ENCODE data around the gene JAKMIP1.

Gene JAKMIP1

DNA sequence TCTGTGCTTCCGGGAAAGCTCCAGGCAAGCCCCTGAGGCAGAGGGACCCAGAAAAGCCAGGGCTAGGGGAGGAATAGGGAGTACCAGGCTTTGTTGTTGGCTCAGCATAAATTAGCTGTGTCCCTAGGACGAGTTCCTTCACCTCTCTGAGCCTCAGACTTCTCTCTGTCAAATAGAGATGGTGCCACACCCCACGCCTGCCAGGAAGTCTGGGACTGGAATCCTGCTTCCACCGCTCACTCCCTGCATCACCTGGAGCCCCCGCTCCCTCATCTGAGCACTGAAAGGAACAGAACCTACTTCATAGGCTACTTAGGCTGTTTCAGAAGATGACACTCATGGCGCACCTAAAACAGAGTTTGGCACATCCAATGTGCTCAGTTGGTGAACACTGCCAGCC is 8.1 kb upstream of the JAKMIP1 start:
- Histone ChIP-seq H3K9ac (no peak overlapping the region), H3K9me3 (replicated peaks in 1 of 11) (peaks cover 0 to 6% (median 4%) of the 10 kb centered on the region in 11 experiments; a peak in 9 of 22 replicates), H3K4me2 (no peak overlapping the region), H3K27me3 (no peaks in the 10 kb centered on the region), H3K27ac (no peak overlapping the region), H4K20me1 (peaks cover 0 to 7% (median 0%) of the 10 kb centered on the region in 11 experiments; a peak in 1 of 22 replicates), H3K4me3 (no peak overlapping the region), H3K36me3 (no peaks in the 10 kb centered on the region), H3K4me1 (no peaks in the 10 kb centered on the region)
- TF ChIP-seq Cebpa-rat (IDR thresholded peaks at IDR 0.05), result no peak

DNA sequence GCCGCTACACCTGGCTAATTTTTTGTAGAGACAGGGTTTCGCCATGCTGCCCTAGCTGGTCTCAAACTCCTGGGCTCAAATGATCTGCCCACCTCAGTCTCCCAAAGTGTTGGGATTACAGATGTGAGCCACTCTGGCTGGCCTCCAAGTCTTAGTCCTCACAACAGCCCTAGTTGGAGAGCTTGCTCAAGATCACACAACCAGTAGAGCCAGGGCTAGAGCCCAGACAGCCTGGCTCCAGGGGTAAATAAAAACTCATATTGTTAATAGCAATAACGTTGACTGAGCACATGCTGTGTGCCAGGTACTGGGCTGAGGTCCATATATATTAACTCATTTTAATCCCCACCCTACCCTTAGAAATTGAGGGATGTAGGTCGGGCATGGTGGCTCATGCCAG is 7.3 kb upstream of the JAKMIP1 start:
- peaks cover 0 to 4% (median 0%) of the 10 kb centered on the region in 11 experiments; a peak in 3 of 22 replicates for H3K9me3 ChIP-seq (replicated peaks in 1 of 11)
- H3K4me2 ChIP-seq, result no peak overlapping the region
- no peak overlapping the region for H3K9ac ChIP-seq
- H3K36me3 ChIP-seq, result no peaks in the 10 kb centered on the region
- peaks cover 0 to 7% (median 0%) of the 10 kb centered on the region in 11 experiments; a peak in 1 of 22 replicates for H4K20me1 ChIP-seq
- no peaks in the 10 kb centered on the region for H3K27me3 ChIP-seq
- H3K4me1 ChIP-seq, result 0 out of 20 replicates have a peak, but pooled peaks cover 0 to 2% (median 0%) of the 10 kb centered on the region in 10 experiments
- no peak overlapping the region for H3K27ac ChIP-seq
- no peak for TF ChIP-seq Cebpa-rat (IDR thresholded peaks at IDR 0.05)
- H3K4me3 ChIP-seq, result no peak overlapping the region

DNA sequence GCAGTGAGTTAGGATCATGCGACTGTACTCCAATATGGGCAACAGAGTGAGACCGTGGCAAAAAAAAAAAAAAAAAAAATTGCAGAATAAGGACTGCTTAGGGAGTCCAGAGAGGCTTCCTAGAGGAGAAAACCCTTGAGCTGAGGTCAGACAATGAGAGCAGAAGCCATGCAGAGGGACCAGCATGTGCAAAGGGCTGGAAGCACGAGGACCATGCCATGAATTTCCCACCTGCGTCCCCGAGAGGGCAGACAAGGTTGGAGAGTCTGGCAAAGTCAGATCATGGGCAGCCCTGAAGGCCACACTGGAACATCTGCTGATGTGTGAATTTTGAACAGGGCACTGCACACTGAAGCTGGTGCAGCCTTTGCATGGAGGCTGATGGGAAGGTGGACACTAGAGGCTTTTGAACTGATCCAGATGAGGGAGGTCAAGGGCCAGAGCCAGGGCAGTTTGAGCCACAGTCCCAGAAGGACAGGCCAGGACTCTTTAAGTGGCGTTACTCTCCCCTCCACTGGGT is 6.5 kb upstream of the JAKMIP1 start:
- no peak overlapping the region for H3K27ac ChIP-seq
- peaks cover 0 to 7% (median 0%) of the 10 kb centered on the region in 11 experiments; a peak in 5 of 22 replicates for H3K9me3 ChIP-seq (replicated peaks in 1 of 11)
- peaks cover 0 to 9% (median 4%) of the 10 kb centered on the region in 10 experiments; a peak in 17 of 20 replicates for H3K4me1 ChIP-seq
- no peak overlapping the region for H3K4me3 ChIP-seq
- no peak overlapping the region for H3K9ac ChIP-seq
- H4K20me1 ChIP-seq, result peaks cover 0 to 7% (median 0%) of the 10 kb centered on the region in 11 experiments; a peak in 1 of 22 replicates
- H3K36me3 ChIP-seq, result no peaks in the 10 kb centered on the region
- no peak for TF ChIP-seq Cebpa-rat (IDR thresholded peaks at IDR 0.05)
- no peaks in the 10 kb centered on the region for H3K27me3 ChIP-seq
- no peak overlapping the region for H3K4me2 ChIP-seq

DNA sequence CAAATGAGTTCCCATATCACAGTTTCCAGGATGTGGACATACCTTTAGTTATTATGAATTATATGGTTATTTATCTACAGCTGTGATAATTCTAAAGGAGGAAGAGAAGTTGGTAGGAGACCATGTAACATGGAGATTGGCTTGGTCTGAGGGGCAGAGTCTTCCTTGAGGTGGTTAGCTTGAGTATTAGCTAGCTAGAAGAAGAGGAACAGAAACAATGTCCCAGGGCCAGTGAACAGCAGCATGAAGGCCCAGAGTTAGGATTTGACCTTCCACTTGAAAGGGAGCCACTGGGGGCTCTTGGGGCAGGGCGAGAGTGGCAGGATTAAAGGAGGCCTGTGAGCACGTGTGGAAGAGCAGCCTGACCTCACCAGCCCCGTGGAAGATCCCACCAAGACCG is 5.6 kb upstream of the JAKMIP1 start:
- H3K4me3 ChIP-seq, result no peak overlapping the region
- H3K9ac ChIP-seq, result no peak overlapping the region
- peaks cover 0 to 11% (median 3%) of the 10 kb centered on the region in 11 experiments; a peak in 12 of 22 replicates for H3K9me3 ChIP-seq (replicated peaks in 1 of 11)
- TF ChIP-seq Cebpa-rat (IDR thresholded peaks at IDR 0.05), result no peak
- H3K36me3 ChIP-seq, result no peaks in the 10 kb centered on the region
- H4K20me1 ChIP-seq, result peaks cover 0 to 7% (median 0%) of the 10 kb centered on the region in 11 experiments; a peak in 1 of 22 replicates
- no peak overlapping the region for H3K27ac ChIP-seq
- H3K4me2 ChIP-seq, result no peak overlapping the region
- peaks cover 7 to 18% (median 13%) of the 10 kb centered on the region in 10 experiments; a peak in 19 of 20 replicates for H3K4me1 ChIP-seq
- H3K27me3 ChIP-seq, result no peaks in the 10 kb centered on the region

DNA sequence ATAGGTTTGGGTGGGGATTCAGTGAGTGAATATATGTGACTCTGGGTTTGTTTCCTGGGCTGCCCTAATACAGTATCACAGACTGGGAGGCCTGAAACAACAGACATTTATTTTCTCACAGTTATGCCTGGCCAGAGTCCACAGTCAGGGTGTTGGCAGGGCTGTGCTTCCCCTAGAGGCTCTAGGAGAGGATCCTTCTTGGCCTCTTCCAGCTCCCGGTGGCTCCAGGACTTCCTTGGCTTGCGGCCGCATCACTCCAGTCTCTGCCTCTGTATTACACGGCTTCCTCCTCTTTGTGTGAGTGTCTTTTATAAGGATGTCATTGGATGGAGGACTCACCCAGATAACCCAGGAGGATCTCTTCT is 5.2 kb upstream of the JAKMIP1 start:
- Histone ChIP-seq H4K20me1 (peaks cover 0 to 7% (median 0%) of the 10 kb centered on the region in 11 experiments; a peak in 1 of 22 replicates), H3K27me3 (no peaks in the 10 kb centered on the region), H3K9me3 (replicated peaks in 1 of 11) (peaks cover 0 to 11% (median 3%) of the 10 kb centered on the region in 11 experiments; a peak in 12 of 22 replicates), H3K4me3 (no peak overlapping the region), H3K27ac (no peak overlapping the region), H3K4me2 (no peak overlapping the region), H3K36me3 (no peaks in the 10 kb centered on the region), H3K9ac (no peak overlapping the region), H3K4me1 (peaks cover 10 to 22% (median 17%) of the 10 kb centered on the region in 10 experiments; a peak in 19 of 20 replicates)
- TF ChIP-seq Cebpa-rat (IDR thresholded peaks at IDR 0.05), result no peak

DNA sequence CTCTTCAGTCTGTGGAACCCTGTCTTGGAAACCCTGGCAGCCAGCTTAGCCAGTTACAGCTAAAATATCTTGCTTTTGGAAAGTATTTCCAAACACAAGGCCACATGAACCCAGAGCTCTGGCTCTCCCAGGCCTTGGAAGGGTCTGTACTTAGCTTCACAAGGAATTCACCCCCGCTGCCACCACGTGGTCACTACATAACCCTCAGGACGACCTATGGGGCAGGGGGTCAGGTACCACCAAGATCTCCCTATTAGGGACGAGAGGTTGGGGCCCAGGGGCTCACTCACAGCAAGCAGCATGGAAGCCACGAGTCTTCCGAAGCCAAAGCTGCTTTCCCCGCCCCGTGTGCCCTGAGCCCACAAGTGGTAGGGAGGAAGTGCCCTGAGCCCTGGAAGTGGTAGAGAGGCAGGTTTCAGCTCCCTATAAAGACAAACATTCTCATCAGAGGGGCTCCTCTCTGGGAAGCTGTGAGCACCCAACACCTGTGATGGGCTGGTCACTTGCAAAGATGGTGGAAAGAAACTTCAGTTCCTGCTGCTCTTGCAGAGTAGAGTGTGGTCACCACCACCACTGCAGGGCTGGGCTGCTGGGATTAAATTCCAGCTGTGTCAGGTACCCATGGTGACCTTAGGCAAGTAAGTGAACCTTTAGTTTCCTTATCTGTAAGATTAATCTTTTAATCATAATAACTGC is 4.7 kb upstream of the JAKMIP1 start:
- H3K9me3 ChIP-seq (replicated peaks in 1 of 11), result peaks cover 0 to 11% (median 3%) of the 10 kb centered on the region in 11 experiments; a peak in 12 of 22 replicates
- H3K4me1 ChIP-seq, result peaks cover 10 to 22% (median 17%) of the 10 kb centered on the region in 10 experiments; a peak in 19 of 20 replicates
- no peak overlapping the region for H3K27ac ChIP-seq
- no peak overlapping the region for H3K4me2 ChIP-seq
- H3K27me3 ChIP-seq, result peaks cover 0 to 3% (median 2%) of the 10 kb centered on the region in 11 experiments; a peak in 11 of 22 replicates
- peaks cover 0 to 7% (median 0%) of the 10 kb centered on the region in 11 experiments; a peak in 1 of 22 replicates for H4K20me1 ChIP-seq
- H3K9ac ChIP-seq, result no peak overlapping the region
- H3K4me3 ChIP-seq, result no peak overlapping the region
- no peaks in the 10 kb centered on the region for H3K36me3 ChIP-seq
- TF ChIP-seq Cebpa-rat (IDR thresholded peaks at IDR 0.05), result no peak

DNA sequence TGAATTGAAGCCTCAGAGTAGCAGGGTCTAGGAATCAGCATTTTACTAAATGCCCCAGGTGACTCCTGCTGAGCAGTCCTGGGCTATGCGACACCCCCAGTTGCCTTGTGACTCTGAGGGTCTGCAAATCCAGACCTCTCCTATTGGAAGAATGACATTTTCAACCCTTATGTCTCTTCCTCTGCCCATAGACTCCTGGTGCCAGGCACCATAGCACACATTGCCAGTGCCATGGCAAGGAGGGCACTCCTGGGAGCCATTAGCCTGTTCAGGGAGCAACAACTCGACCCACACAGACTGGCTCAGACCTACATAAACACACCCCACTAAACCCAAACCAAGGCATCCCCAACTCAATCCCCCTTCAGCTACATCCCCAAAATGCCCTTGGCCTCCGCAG is 3.7 kb upstream of the JAKMIP1 start:
- H3K36me3 ChIP-seq, result no peaks in the 10 kb centered on the region
- no peak overlapping the region for H3K9ac ChIP-seq
- H4K20me1 ChIP-seq, result peaks cover 0 to 12% (median 4%) of the 10 kb centered on the region in 11 experiments; a peak in 12 of 22 replicates
- H3K4me2 ChIP-seq, result no peak overlapping the region
- no peak for TF ChIP-seq Cebpa-rat (IDR thresholded peaks at IDR 0.05)
- peaks cover 0 to 11% (median 3%) of the 10 kb centered on the region in 11 experiments; a peak in 12 of 22 replicates for H3K9me3 ChIP-seq (replicated peaks in 1 of 11)
- peaks cover 16 to 27% (median 23%) of the 10 kb centered on the region in 10 experiments for H3K4me1 ChIP-seq
- peaks cover 6 to 12% (median 11%) of the 10 kb centered on the region in 11 experiments for H3K27me3 ChIP-seq
- no peak overlapping the region for H3K4me3 ChIP-seq
- H3K27ac ChIP-seq, result no peak overlapping the region

DNA sequence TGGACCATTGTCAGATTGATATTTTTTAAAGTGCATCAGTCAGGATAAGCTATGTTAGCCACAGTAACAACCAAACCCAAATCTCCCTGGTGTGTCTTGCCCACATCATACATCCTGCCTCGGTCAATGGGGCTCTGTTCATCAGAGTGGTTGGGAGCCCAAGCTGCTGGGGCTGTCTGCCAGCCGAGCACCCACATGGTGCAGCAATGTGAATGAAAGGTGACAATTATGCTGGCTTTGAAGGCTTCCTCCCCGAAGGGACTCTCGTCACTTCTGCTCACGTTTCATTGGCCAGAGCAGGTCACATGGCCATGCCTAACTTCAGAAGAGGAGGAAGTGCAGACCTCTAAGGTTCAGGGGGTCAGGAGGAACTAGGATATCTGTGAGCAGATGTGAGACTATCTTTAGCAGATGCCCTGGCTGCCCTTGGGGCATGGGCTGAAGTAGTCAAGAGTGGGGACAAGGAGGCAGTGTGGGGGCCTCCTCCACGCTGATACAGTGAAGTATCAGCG is 1.3 kb upstream of the JAKMIP1 start:
- Histone ChIP-seq H3K27me3 (peaks cover 20 to 31% (median 26%) of the 10 kb centered on the region in 11 experiments), H3K27ac (no peak overlapping the region; a peak in 1 of 22 replicates), H3K4me3 (0 out of 20 replicates have a peak overlapping the region, but pooled peaks of 2 of the 10 experiments have one; percentile 75 to 83), H3K4me2 (peak overlapping the region; percentile 91 to 100 (median 99)), H3K4me1 (peaks cover 26 to 45% (median 37%) of the 10 kb centered on the region in 10 experiments), H3K36me3 (no peaks in the 10 kb centered on the region), H3K9ac (no peak overlapping the region), H3K9me3 (replicated peaks in 1 of 11) (peaks cover 0 to 11% (median 3%) of the 10 kb centered on the region in 11 experiments; a peak in 12 of 22 replicates), H4K20me1 (peaks cover 0 to 27% (median 13%) of the 10 kb centered on the region in 11 experiments; a peak in 13 of 22 replicates)
- TF ChIP-seq Cebpa-rat (IDR thresholded peaks at IDR 0.05), result no peak
